ENCODE measurements around the gene S100A5. TPM values are rescaled to one million over a fixed set of nuclear protein-coding genes. Genes with fewer than 3 reads are reported as not detected.

S100A5 gene
- total RNA-seq, 1 experiment from 2014 or later = 6.0 TPM

GRCh38 chr1:153527683-153528040 is 13.1 kb downstream of the S100A5 start:
- no peak overlapping the region for H3K4me3 ChIP-seq (replicated peaks in 1 of 2; ENCODE audit: low read depth in 1 of 2, low read length in 2 of 2)
- TF ChIP-seq REST (IDR thresholded peaks at IDR 0.05; ENCODE audit: low read depth) = no peak
- TF ChIP-seq ZFX (IDR thresholded peaks at IDR 0.05) = no peak
- TF ChIP-seq RAD21 (IDR thresholded peaks at IDR 0.05; ENCODE audit: low read depth) = no peak
- TF ChIP-seq CTCF (IDR thresholded peaks at IDR 0.05 in 2 of 3, conservative IDR thresholded peaks at IDR 0.05 in 1 of 3; ENCODE audit: borderline replicate concordance in 1 of 3, insufficient read depth in 1 of 3, low read depth in 2 of 3, low read length in 2 of 3) = no peak
- no peak for TF ChIP-seq CEBPB (IDR thresholded peaks at IDR 0.05; ENCODE audit: low read depth)
- TF ChIP-seq YY1 (IDR thresholded peaks at IDR 0.05; ENCODE audit: extremely low read depth, insufficient replicate concordance, low read depth, low read length) = no peak
- no peak for TF ChIP-seq EGR1 (IDR thresholded peaks at IDR 0.05; ENCODE audit: low read depth)
- TF ChIP-seq FOSL1 (IDR thresholded peaks at IDR 0.05; ENCODE audit: low read depth) = no peak
- TF ChIP-seq ZBTB33 (IDR thresholded peaks at IDR 0.05; ENCODE audit: extremely low read depth, insufficient replicate concordance, low read length) = no peak
- no peak for TF ChIP-seq CBX3 (IDR thresholded peaks at IDR 0.05; ENCODE audit: low read depth)
- no peak for TF ChIP-seq MAX (IDR thresholded peaks at IDR 0.05)
- TF ChIP-seq ZNF274 (IDR thresholded peaks at IDR 0.05; ENCODE audit: low read depth, low read length) = no peak
- no peak for TF ChIP-seq SRF (IDR thresholded peaks at IDR 0.05; ENCODE audit: low read depth)
- no peak for TF ChIP-seq SP1 (IDR thresholded peaks at IDR 0.05; ENCODE audit: low read depth)
- TF ChIP-seq ATF3 (IDR thresholded peaks at IDR 0.05) = no peak
- TF ChIP-seq TCF7L2 (IDR thresholded peaks at IDR 0.05; ENCODE audit: borderline replicate concordance, extremely low read depth, insufficient read depth, insufficient read length) = no peak
- TF ChIP-seq EZH2phosphoT487 (IDR thresholded peaks at IDR 0.05; ENCODE audit: borderline replicate concordance) = no peak
- TF ChIP-seq SIN3A (IDR thresholded peaks at IDR 0.05; ENCODE audit: low read depth) = no peak
- no peak for TF ChIP-seq EZH2 (IDR thresholded peaks at IDR 0.05)
- CTCF ChIA-PET = no interaction called here
- POLR2A ChIA-PET = interaction anchor here (1.4 kb wide), 1 partner anchor 100 kb away, joined by 6 read pairs; the partner anchor contains the start of gene S100A13
- intact Hi-C loops (cut with micrococcal nuclease) = no loop called here
- no peak overlapping the region for H2AFZ ChIP-seq (ENCODE audit: low read depth, low read length, poor library complexity, severe bottlenecking)
- peaks cover 31 to 39% of the 10 kb centered on the region in 2 experiments for H3K4me1 ChIP-seq (ENCODE audit: control insufficient read depth in 1 of 2, insufficient read depth in 2 of 2, low read length in 2 of 2)
- H3K27ac ChIP-seq (ENCODE audit: low read depth, low read length) = no peak overlapping the region
- no peaks in the 10 kb centered on the region for H4K20me1 ChIP-seq (ENCODE audit: insufficient read depth)
- DNase-seq (ENCODE audit: low read depth, low spot score) = no peak
- H3K27me3 ChIP-seq (ENCODE audit: insufficient read depth, low read length) = no peaks in the 10 kb centered on the region
- RAD21 ChIA-PET (ENCODE audit: low non-redundant PET in 1 of 2, low total read pairs in 2 of 2, uncharacterized antibody in 2 of 2, unreplicated experiment in 2 of 2) = no interaction called here
- no peaks in the 10 kb centered on the region for H3K79me2 ChIP-seq (ENCODE audit: insufficient read depth, low read length)
- H3K9ac ChIP-seq (ENCODE audit: low read length) = no peak overlapping the region
- no peak overlapping the region for H3K4me2 ChIP-seq (ENCODE audit: low read length)
- no peaks in the 10 kb centered on the region for H3K36me3 ChIP-seq (ENCODE audit: control insufficient read depth in 1 of 2, insufficient read depth in 2 of 2, low read length in 2 of 2)
- H3K9me2 ChIP-seq (ENCODE audit: insufficient read depth) = no peaks in the 10 kb centered on the region
- BruUV-seq (replicated peaks) = no TSS peak
- ATAC-seq = no peak
- no peaks in the 10 kb centered on the region for H3K9me3 ChIP-seq (ENCODE audit: control insufficient read depth in 1 of 2, insufficient read depth in 1 of 2, low read depth in 1 of 2, low read length in 2 of 2)
